AG09319 (cell line): ENCODE measurements around the gene FGF12.

Source experiments
- DNase-seq: peaks from one replicate; pipeline ENCODE4 v3.0.0-alpha.2; 2010; ENCODE audit warnings: low read depth; ENCODE audit errors: extremely low read depth
- CTCF ChIP-seq: IDR thresholded peaks from 2 replicates; pipeline ENCODE4 v1.5.1; 2011; ENCODE audit warnings: low read depth, mild to moderate bottlenecking, inconsistent platforms, low read length, moderate library complexity

The FGF12 gene

GRCh38 chr3:192299921-192300320 lies 427.4 kb downstream of the FGF12 start:
- DNase-seq = no peak
- TF ChIP-seq CTCF = no peak

GRCh38 chr3:192296845-192297244 lies 430.5 kb downstream of the FGF12 start:
- no peak for DNase-seq
- no peak for TF ChIP-seq CTCF

GRCh38 chr3:192284443-192285072 lies 442.8 kb downstream of the FGF12 start:
- no peak for DNase-seq
- no peak for TF ChIP-seq CTCF

GRCh38 chr3:192281207-192281880 lies 446.0 kb downstream of the FGF12 start:
- DNase-seq = no peak
- no peak for TF ChIP-seq CTCF

GRCh38 chr3:192279664-192280063 lies 447.7 kb downstream of the FGF12 start:
- no peak for DNase-seq
- no peak for TF ChIP-seq CTCF

GRCh38 chr3:192277477-192277876 lies 449.9 kb downstream of the FGF12 start:
- TF ChIP-seq CTCF = no peak
- no peak for DNase-seq

- TF ChIP-seq CTCF = no peak
- no peak for DNase-seq
These were observed 451.5 kb downstream of the FGF12 start for GRCh38 chr3:192275741-192276355.
